Nephron (organoid): ENCODE data around the gene MBNL1.
"Not testable (repeated sequence)": the region's sequence is repeated elsewhere in the genome, so short reads cannot be mapped to it uniquely, and the experiment has no call there.

Experiments used
- H3K27ac Mint-ChIP-seq, 3 experiments: 2 replicates each; pipeline ENCODE4 v1.8.0; 2020; ENCODE audit warnings: mixed read lengths in 3 of 3, mild to moderate bottlenecking in 2 of 3, moderate library complexity in 1 of 3
- H3K27me3 Mint-ChIP-seq: 2 replicates; pipeline ENCODE4 v1.8.0; 2021; ENCODE audit warnings: low read depth, mild to moderate bottlenecking, moderate library complexity, mixed read lengths
- H3K36me3 Mint-ChIP-seq: 2 replicates; pipeline ENCODE4 v1.8.0; 2020; ENCODE audit warnings: low read depth, mixed read lengths
- H3K4me1 Mint-ChIP-seq: 2 replicates; pipeline ENCODE4 v1.8.0; 2020; ENCODE audit warnings: mixed read lengths
- H3K4me3 Mint-ChIP-seq, 3 experiments: 2 replicates each; pipeline ENCODE4 v1.8.0; 2020; ENCODE audit warnings: mild to moderate bottlenecking in 3 of 3, mixed read lengths in 3 of 3, moderate library complexity in 2 of 3
- H3K9me3 Mint-ChIP-seq: 2 replicates; pipeline ENCODE4 v1.8.0; 2020; ENCODE audit warnings: mixed read lengths
- CTCF ChIP-seq, 3 experiments: fragments of 200-600 bp; sonication (generic); IDR thresholded peaks; one replicate each; pipeline ENCODE4 v1.5.0; 2021; ENCODE audit warnings: antibody characterized with exemption in 3 of 3; ENCODE audit not compliant: unreplicated experiment in 3 of 3

The MBNL1 gene

GRCh38 chr3:152333928-152334327 lies 65.2 kb downstream of the MBNL1 start:
- no peaks in the 10 kb centered on the region for H3K27me3 Mint-ChIP-seq
- TF ChIP-seq CTCF (IDR thresholded peaks at IDR 0.05; ENCODE audit: unreplicated experiment in 3 of 3) = no peak
- H3K27ac Mint-ChIP-seq = no peak overlapping the region
- H3K4me3 Mint-ChIP-seq = no peak overlapping the region
- H3K36me3 Mint-ChIP-seq = peaks cover 17% of the 10 kb centered on the region
- H3K4me1 Mint-ChIP-seq = no peaks in the 10 kb centered on the region
- no peaks in the 10 kb centered on the region for H3K9me3 Mint-ChIP-seq

GRCh38 chr3:152334761-152335160 lies 66.0 kb downstream of the MBNL1 start:
- no peak overlapping the region for H3K4me3 Mint-ChIP-seq

GRCh38 chr3:152335273-152335672 lies 66.5 kb downstream of the MBNL1 start:
- Mint-ChIP-seq H3K27ac (no peak overlapping the region), H3K27me3 (no peaks in the 10 kb centered on the region), H3K4me3 (no peak overlapping the region), H3K9me3 (no peaks in the 10 kb centered on the region), H3K4me1 (no peaks in the 10 kb centered on the region), H3K36me3 (peaks cover 17% of the 10 kb centered on the region)
- TF ChIP-seq CTCF (IDR thresholded peaks at IDR 0.05; ENCODE audit: unreplicated experiment in 3 of 3) = no peak

More at GRCh38 chr3:152334761-152335160, 66.0 kb downstream of the MBNL1 start:
- no peaks in the 10 kb centered on the region for H3K9me3 Mint-ChIP-seq
- peaks cover 17% of the 10 kb centered on the region for H3K36me3 Mint-ChIP-seq
- H3K27ac Mint-ChIP-seq = no peak overlapping the region
- H3K4me1 Mint-ChIP-seq = no peaks in the 10 kb centered on the region
- no peak for TF ChIP-seq CTCF (IDR thresholded peaks at IDR 0.05; ENCODE audit: unreplicated experiment in 3 of 3)
- no peaks in the 10 kb centered on the region for H3K27me3 Mint-ChIP-seq

GRCh38 chr3:152337337-152337736 lies 68.6 kb downstream of the MBNL1 start:
- H3K4me1 Mint-ChIP-seq, H3K4me3 Mint-ChIP-seq, H3K27ac Mint-ChIP-seq, H3K27me3 Mint-ChIP-seq, H3K9me3 Mint-ChIP-seq: not testable (repeated sequence)
- peaks cover 14% of the 10 kb centered on the region for H3K36me3 Mint-ChIP-seq

- Mint-ChIP-seq H3K9me3 (no peaks in the 10 kb centered on the region), H3K27me3 (no peaks in the 10 kb centered on the region), H3K4me1 (no peaks in the 10 kb centered on the region), H3K27ac (no peak overlapping the region), H3K4me3 (no peak overlapping the region), H3K36me3 (peaks cover 14% of the 10 kb centered on the region)
- no peak for TF ChIP-seq CTCF (IDR thresholded peaks at IDR 0.05; ENCODE audit: unreplicated experiment in 3 of 3)
Measured at GRCh38 chr3:152338159-152338720, 69.5 kb downstream of the MBNL1 start.

GRCh38 chr3:152339881-152340505 lies 71.3 kb downstream of the MBNL1 start:
- H3K4me1 Mint-ChIP-seq = peaks cover 4% of the 10 kb centered on the region
- no peak for TF ChIP-seq CTCF (IDR thresholded peaks at IDR 0.05; ENCODE audit: unreplicated experiment in 3 of 3)

More at GRCh38 chr3:152339881-152340505, 71.3 kb downstream of the MBNL1 start:
- peaks cover 14% of the 10 kb centered on the region for H3K36me3 Mint-ChIP-seq
- no peaks in the 10 kb centered on the region for H3K27me3 Mint-ChIP-seq
- no peaks in the 10 kb centered on the region for H3K9me3 Mint-ChIP-seq
- no peak overlapping the region for H3K27ac Mint-ChIP-seq
- no peak overlapping the region for H3K4me3 Mint-ChIP-seq
